NB4 (cell line): ENCODE measurements around the gene MRC2.

Experiments used
- MYC ChIP-seq: IDR thresholded peaks from 2 replicates; pipeline ENCODE4 v1.6.1; 2011; ENCODE audit warnings: low read depth, low read length
- POLR2A ChIP-seq: IDR thresholded peaks from 2 replicates; pipeline ENCODE4 v1.6.1; 2011; ENCODE audit warnings: mild to moderate bottlenecking; ENCODE audit not compliant: insufficient read length; ENCODE audit errors: extremely low read depth
- TF ChIP-seq, protein P1 (sequence below): IDR thresholded peaks from one replicate; pipeline ENCODE4 v1.5.1; 2012; ENCODE audit warnings: low read depth, low read length
- TF ChIP-seq, protein P2 (sequence below): IDR thresholded peaks from 2 replicates; pipeline ENCODE4 v1.6.1; 2011; ENCODE audit warnings: low read depth, low read length

DNA sequence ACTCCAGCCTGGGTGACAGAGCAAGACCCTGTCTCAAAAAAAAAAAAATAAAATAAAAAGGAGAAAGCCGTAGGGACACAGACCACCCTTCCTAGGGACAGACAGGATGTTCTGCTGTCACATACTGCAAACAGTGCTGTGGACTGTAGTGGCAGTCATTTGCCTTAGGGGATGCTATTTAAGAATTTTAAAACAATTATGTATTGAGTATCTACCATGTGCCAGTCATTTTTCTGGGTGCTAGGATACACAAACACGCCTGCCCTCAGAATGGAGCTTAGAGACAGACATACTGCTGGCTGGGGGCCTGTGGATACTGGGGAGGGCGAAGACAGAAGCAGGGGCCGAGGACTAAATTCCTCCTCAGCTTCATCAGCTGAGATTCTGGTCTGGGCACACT, 45.5 kb downstream of the MRC2 start:
- TF ChIP-seq, protein P1, sequence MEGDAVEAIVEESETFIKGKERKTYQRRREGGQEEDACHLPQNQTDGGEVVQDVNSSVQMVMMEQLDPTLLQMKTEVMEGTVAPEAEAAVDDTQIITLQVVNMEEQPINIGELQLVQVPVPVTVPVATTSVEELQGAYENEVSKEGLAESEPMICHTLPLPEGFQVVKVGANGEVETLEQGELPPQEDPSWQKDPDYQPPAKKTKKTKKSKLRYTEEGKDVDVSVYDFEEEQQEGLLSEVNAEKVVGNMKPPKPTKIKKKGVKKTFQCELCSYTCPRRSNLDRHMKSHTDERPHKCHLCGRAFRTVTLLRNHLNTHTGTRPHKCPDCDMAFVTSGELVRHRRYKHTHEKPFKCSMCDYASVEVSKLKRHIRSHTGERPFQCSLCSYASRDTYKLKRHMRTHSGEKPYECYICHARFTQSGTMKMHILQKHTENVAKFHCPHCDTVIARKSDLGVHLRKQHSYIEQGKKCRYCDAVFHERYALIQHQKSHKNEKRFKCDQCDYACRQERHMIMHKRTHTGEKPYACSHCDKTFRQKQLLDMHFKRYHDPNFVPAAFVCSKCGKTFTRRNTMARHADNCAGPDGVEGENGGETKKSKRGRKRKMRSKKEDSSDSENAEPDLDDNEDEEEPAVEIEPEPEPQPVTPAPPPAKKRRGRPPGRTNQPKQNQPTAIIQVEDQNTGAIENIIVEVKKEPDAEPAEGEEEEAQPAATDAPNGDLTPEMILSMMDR = no peak
- TF ChIP-seq POLR2A (no peak), MYC (no peak)
- TF ChIP-seq, protein P2, sequence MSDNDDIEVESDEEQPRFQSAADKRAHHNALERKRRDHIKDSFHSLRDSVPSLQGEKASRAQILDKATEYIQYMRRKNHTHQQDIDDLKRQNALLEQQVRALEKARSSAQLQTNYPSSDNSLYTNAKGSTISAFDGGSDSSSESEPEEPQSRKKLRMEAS = no peak
